ENCODE results near the gene TIMP2.
"Not testable (repeated sequence)": the region's sequence is repeated elsewhere in the genome, so short reads cannot be mapped to it uniquely, and the experiment has no call there.

TIMP2 gene

DNA sequence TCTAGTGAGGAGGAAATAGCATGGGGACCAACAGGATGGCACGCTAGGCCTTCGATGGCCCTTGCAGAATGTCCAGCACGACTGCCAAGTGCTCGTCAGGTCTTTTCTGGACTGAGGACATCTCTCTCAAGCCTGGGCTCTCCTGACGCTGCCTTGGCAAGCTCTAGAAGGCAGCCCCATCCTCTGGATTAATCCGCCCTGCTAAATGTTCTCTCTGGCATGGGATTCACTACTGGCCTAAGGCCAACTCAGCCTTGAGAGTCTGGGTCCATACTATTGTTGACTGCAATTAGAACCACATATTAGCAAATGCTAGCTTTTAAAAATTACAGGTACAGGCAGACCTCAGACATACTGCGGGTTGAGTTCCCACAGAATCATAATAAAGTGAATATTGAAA, 19.6 kb downstream of the TIMP2 start:
- DNase-seq (ENCODE audit: low spot score), result no peak

DNA sequence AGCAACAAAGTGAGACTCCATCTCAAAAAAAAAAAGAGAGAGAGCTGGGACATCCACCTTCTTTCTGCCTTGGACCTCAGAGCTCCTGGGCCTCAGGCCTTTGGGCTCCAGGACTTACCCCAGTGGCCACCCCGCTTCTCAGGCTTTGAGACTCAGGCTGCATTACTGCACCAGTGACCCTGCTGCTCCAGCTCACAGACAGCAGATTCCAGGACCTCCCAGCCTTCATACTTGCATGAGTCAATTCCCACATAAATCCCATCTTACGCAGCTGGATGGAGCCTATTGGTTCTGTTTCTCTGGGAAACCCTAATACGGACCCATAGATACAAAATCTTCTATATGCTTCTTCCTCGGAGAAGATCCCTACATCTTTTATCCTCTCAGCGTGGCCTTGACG, 20.1 kb downstream of the TIMP2 start:
- no peak for DNase-seq (ENCODE audit: low spot score)

DNA sequence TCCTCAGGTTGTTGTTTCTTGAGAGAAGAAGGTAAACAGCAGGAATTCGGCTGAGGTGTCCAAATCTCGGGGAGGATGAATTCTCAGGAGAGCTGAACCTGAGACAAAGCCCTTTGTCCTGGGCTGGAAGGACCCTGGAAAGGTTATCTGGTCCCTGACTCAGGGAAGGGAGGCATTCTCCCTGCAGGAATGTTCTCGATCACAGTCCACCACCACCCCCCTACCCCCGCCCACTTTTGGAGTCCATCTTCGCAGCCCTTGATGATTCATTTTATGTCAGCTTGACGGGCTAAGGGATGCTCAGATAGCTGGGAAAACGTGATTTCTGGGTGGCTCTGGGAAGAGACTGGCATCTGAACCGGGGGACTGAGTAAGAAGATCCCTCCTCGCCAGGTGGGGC, 20.8 kb downstream of the TIMP2 start:
- DNase-seq (ENCODE audit: low spot score), result no peak

DNA sequence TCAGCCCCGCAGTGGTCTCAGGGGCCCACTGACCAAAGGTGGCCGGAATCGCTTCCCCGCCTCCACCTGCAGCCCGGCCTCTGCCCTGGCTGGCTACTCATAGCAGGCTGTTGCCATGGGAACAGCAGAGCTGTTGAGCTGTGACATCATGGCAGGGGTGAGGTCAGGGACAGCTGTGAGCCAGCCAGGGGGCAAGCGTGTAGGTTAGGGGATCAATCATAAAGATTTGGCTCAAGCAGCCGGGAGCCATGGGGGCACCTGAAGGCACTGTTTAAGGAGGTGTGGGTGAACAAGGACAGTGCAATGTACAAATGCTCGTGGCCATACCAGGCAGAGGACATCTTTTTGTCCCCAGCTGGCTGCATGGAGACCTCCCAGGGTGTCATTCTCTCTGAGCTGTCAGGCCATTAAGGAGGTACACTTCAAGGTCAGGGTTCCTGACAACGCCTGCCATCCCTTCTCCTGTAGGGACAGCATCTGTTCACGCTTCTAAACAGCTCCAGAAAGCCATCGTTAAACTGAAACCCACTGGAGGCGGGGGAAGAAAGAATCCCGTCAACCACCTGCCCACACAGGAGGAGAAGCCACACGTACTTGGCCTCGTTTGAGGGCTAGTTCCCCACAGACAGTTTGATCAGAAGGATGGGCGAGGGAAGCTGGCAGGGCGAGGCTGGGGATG, 21.9 kb downstream of the TIMP2 start, which contains the start of gene CEP295NL:
TSS of gene CEP295NL (minus strand) at position 101 of the 679 bp plus-strand sequence. CDS start 1,373 bp downstream, outside the sequence.
- no peak for DNase-seq (ENCODE audit: low spot score)

DNA sequence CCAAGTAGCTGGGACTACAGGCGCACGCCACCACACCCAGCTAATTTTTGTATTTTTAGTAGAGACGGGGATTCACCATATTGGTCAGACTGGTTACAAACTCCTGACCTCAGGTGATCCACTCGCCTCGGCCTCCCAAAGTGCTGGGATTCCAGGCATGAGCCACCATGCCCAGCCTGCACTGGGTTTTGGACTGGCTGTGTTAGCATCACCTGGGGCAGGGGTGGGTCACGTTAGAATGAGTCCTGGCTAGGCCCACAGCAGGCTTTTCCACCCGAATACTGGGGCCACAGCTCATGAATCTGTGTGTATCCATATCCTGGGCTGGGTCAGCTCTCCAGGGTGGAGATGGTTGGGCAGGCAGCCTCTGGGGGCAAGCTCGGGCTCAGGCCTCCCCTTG, 23.0 kb downstream of the TIMP2 start:
- not testable (repeated sequence) for DNase-seq (ENCODE audit: low spot score)

DNA sequence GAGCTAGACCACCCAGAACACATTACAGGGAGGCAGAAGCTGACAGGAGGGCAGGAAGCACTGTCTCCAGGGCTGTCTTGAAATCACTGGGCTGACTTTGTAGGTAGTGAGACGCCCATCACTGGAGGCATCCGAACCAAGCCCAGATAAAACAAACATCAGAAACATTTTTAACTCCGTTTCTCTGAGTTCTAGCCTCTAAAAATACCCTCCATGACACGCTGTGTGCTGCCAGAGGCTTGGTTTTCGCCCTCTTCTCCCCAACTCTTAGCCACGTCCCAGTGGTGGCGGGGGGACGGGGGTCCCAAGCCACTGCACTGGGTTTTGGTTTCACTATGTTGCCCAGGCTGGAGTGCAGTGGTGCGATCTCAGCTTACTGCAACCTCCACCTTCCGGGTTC, 23.4 kb downstream of the TIMP2 start:
- no peak for DNase-seq (ENCODE audit: low spot score)

DNA sequence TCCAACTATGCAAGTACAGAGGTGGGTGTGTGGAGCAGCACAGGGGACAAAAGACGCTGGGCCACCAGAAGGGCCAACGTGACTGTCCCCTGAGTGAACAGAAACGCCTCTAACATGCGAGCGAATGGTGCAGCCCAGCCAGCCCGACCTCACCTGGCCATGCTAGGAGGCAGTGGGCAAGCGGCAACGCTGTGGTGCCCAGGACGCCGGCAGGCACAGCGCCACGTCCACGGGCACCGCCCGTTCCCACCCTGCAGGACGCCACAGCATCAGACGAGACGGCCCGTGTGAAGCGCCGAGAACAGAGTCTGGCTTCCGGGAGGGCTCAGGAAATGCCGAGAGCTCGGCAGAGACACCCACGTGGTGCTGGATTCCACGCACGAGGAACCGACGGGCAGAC, 24.4 kb downstream of the TIMP2 start:
- DNase-seq (ENCODE audit: low spot score), result no peak

DNA sequence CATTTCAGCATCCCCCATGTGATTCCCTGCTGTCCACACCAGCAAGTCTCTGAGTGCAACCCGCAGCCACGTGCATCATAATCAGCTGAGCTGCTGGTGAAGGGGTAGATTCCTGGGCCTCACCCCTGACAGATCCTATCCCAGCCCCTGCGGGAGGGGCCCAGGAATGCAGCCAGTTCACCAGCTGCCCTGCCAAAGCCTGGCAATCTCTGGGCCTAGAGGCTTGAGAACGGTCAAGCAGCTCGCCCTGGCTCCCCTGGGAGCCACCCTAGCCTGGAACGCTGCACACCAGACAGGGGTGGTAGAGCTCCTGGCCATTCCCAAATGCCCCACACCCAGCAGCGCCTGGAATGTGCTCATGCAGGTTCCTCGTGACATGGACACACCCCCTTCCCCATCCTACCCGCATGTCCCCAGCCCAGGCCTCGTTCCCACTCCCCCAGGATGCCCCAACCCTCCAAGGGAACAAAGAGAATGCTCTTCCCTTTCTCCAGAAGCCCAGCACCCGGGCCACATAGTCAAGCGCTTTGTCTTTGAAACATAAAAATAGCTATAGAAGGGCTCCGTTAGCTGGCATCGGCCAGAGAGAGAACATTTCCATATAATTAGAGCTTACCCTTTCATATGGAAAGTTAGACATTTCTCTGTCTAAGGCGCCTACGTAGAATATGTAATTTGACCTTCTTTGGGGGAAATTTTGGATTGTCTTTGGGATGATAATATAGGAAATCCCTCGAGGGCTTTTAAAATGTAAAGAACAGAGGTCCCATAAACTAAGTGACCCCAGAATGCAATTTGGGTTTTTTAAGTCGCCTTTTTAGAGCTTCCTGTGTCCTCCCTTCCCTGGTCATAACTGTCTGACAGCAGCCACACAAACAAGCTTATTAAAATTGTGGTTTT, 25.6 kb downstream of the TIMP2 start:
- peak; percentile 84 for DNase-seq (ENCODE audit: low spot score)

DNA sequence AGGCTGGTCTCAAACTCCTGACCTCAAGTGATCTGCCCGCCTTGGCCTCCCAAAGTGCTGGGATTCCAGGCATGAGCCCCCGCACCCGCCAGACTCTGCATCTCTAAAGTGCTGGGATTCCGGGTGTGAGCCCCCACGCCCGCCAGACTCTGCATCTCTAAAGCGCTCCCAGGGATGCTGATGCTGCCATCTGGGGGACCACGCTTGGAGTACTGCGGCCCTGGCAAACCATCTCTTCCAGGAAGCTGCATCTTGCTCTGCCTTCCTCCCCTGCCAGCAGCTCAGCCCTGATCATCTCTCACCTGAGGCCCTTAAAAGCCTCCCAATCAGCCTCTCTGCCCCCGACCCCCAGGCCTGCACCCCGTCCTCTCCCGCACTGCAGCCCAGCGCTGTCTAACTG, 26.2 kb downstream of the TIMP2 start:
- DNase-seq (ENCODE audit: low spot score), result peak; percentile 63

DNA sequence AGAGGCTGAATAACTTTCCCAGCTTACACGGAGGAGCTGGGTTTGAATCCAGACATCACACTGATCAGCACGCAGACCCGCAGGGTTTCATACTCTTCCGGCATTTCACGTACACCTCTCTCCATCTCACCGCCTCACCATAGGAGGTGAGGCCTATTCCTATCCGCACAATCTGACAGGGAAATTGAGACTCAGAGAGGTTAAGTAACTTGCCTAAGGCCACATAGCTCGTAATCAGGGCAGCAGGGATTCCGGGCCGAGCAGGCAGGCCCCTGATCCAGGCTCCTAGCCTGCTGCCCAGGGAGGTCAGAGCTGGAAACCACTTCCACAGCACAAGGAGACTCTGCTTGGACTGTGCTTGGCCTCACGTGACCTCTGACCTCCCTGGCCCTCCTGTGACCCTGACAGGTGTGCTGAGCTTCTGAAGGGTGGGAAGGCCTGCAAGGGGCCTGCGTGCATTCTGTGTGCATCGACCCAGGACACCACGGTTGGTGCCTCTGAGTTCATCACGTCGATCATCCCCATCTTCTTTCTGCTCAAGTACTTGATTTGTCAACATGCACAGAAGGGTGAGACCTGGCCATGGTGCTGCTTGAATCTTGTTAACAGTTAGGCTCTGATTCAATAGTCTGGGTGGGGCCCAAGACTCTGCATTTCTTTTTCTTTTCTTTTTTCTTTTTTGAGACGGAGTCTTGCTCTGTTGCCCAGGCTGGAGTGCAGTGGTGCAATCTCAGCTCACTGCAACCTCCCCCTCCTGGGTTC, 26.9 kb downstream of the TIMP2 start:
- DNase-seq (ENCODE audit: low spot score), result no peak

DNA sequence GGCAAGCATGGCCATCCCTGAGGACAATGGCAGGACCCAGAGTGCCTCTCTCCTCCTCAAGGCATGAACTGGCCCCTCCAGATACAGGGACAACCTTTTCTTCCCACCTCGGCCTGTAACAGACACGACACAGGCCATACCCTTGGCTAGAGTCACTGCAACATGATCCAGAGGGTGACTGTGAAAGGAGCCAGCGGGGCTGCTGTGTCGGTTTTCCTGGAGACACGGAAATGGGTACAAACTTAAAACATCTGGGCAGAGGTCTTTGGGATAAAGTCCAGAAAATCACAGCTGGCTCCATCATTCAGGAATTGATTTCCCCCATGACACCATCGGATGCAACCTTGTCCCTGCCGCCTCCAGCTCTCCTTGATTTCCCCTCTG, 27.5 kb downstream of the TIMP2 start:
- no peak for DNase-seq (ENCODE audit: low spot score)

DNA sequence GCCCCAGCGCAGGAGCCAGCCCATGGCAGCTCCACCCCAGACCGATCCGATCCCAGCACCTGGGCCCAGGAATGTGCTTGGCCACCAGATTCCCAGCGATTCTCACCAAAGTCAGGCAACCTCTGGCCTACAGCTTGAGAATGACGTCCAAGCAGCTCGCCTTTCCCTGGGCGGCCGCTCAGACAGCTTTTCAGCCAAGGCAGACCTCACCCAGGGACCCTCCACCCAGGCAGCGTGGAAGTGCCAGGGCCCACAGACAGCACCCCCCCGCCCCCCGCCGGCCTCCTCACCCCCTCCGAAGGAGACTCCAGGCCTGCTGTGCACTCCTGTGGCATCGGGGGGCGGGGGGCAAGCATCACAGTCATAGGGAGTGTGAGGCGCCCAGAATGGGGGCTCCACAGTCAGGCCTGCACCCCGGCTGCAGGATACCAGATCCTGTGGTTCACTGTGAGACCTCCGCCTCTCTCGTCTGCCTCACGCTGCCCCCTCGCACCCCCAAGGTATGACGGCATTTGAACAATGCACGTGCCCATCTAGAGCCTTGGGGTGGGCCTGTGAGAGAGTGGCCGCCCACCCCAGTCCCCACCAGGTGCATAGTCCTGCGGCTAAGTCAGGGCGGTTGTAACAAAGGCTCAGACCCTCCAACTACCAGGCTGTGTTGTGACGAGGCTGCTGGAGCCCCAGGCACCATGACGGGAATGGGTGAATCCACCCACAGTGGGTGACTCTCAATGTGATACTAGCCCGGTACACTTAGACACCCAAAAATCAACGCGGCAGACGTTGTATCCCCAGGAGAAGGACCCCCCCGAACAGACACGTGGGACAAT, 28.1 kb downstream of the TIMP2 start:
- DNase-seq (ENCODE audit: low spot score), result no peak

DNA sequence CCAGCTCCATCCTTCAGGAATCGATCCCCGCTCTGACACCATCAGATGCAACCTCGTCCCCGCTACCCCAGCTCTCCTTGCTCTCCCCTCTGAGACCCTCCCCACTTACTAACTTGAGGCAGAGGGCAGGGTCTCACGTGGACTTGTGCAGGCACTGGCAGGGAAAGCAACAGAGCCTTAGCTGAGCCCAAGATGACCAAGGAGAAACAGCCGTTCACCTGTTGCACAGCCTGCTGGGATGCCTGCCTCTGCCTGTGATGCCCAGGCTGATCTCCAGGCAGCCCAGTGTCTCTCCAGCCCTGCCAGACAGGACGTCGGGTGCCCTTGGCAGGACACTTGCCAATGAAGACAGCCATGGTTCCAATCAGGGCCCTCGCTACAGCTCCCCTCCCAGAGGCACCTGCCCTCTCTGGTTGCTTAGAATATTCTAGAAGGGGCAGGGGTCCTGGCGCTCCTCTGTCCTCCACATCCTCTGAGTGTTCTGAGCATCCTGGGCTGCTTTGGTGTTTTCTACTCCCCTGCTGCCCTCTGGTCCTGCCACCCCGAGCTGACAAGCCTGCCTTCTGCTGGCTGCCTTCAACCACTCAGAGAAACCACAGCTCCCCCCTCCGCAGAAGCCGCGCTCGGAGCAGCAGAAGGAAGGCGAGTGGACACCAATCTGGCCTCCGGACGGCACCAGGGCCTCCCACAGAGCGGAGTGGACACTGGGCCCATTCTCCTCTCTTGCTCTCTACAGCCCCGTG, 28.9 kb downstream of the TIMP2 start:
- DNase-seq (ENCODE audit: low spot score), result peak; percentile 91

DNA sequence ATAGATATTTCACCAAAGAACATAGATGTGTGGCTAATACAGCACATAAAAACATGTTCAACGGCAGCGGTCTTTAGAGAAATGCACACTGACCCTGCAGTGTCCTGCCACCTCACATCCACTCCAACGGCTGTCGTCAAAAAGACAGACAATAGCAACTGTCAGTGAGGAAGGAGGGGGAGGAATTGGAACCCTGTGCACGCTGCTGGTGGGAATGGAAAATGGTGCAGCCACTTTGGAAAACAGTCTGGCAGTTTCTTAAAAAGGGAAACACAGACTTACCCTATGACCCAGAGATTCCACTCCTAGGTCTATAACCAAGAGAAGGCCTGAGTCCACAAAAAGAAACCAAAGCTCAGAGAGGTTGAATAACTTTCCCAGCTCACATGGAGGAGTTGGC, 29.9 kb downstream of the TIMP2 start:
- peak; percentile 78 for DNase-seq (ENCODE audit: low spot score)

DNA sequence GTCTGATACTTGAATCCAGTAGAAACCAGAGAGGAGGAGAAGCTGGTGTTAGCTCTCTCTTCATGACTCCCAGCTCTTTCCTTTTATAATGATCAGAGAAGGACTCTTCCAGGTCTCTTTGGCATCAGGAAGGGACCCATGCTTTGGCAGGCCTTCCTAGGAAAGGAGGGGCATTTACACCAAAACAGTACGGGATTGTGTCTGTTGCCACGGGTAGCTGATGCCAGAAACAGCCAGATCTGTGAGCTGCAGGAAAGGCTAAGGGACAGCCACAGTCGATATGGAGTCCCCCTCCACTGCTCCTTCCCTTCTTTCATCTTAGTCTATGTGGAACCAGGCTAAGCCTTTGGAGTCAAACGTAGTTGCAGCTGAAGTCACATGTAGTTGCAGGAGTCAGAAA, 31.5 kb downstream of the TIMP2 start:
- peak; percentile 79 for DNase-seq (ENCODE audit: low spot score)

DNA sequence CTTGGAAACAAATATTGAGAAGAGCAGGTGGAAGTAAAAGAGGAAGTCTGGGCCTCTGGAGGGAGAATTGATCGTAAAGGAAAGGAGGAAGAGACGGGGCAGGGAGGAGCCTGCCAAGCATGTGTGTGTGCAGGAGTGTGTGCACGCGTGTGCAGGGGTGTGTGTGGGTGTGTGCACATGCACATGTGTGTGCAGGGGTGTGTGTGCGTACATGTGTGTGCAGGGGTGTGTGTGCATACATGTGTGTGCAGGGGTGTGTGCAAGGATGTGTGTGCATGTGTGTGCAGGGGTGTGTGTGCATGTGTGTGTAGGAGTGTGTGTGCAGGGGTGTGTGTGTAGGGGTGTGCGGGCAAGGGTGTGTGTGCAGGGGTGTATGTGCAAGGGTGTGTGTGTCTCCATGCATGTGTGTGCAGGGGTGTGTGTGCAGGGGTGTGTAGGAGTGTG, 32.2 kb downstream of the TIMP2 start:
- DNase-seq (ENCODE audit: low spot score), result no peak

DNA sequence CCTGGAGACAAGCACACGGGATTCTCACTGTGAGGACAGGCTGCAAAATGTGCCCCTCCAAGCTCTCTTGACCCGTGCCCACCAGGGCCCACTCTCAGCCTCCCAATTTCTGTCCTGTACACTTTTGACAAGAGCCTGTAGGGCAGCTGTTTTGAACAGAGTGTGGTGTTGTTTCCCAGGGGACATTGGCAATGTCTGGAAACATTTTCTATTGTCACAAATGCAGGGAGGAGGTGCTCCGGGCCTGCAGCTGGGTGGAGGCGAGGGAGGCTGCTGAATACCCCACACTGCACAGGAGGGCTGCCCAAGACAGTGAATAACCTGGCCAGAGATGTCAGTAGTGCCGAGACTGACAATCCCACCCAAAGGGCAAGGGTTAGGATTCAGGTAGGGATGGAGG, 32.7 kb downstream of the TIMP2 start:
- DNase-seq (ENCODE audit: low spot score), result peak; percentile 88

DNA sequence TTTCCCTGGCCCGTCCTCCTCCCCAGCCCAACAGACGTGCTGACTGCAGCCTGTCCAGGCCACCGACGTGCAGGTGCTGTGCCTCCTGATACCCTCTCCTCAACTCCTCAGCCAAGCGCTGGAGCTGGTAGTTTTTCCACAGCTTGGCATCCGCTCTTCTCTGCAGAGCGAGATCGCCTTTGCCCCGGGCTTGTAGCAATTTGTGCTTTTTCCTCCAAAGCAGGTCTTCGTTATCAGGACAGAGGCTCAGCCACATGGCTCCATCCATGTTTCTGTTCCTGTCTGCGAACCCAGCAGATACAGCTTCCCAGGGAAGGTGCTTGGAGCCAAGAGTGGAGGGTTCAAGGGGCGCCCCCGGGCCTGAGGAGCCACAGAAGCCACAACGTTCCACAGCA, 33.1 kb downstream of the TIMP2 start:
- DNase-seq (ENCODE audit: low spot score), result no peak

DNA sequence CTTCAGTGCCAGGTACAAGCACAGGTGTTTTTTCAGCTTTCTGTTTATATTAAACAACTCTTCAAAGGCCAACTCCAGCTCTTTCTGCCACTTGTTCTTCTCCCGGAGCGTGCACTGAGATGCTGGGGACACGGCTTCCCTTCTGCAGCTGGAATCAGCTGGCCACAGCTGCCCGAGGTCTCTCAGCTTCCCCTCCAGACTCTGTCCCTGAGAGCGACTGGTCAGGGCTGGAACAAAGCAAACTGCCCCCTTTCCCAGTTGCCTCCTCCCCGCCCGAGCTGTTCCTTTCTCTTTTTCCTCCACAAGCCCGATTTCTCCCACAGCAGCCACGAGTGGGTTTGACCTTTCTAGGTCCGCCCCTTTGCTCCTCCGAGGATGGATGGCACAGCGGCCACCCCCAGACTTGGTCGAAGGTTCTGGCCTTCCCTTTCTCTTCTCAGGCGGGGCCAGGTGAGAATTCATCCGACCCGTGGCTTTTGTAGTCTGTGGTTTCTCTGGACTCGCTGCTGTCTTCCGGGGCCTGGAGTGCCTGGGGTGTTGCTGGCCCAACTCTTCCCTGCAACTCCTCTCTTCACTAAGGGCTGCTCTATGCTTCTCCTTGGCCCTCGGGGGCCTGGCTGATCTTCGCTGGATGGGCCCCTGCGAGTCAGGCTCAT, 33.7 kb downstream of the TIMP2 start:
- DNase-seq (ENCODE audit: low spot score), result no peak

DNA sequence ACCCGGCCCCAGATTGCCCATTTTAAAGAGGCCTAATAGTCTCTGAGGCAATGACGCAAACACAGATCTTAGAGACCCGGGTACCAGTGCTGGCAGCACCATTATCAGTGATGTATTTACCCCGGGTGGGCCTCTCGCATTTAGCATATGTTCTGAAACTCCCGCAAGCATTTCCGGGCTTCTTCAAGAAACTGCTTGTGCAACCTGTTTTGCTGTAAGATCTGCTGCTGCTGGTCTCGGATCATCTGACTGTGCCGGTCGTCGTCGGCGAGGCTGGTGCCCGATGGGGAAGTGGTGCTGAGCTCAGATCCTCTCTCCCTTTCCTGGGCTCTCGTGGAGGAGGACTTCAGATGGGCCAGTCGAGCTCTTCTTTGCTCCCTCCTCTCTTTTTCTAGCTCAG, 34.7 kb downstream of the TIMP2 start:
- DNase-seq (ENCODE audit: low spot score), result peak; percentile 75
